ENCODE results near the gene FCGR1A. TPM values are rescaled to one million over a fixed set of nuclear protein-coding genes. Genes with fewer than 3 reads are reported as not detected.
"Not testable (repeated sequence)": the region's sequence is repeated elsewhere in the genome, so short reads cannot be mapped to it uniquely, and the experiment has no call there.

Gene FCGR1A
- polyA plus RNA-seq, 3 donors: 1.9 to 2.5 (median 2.0) TPM

DNA sequence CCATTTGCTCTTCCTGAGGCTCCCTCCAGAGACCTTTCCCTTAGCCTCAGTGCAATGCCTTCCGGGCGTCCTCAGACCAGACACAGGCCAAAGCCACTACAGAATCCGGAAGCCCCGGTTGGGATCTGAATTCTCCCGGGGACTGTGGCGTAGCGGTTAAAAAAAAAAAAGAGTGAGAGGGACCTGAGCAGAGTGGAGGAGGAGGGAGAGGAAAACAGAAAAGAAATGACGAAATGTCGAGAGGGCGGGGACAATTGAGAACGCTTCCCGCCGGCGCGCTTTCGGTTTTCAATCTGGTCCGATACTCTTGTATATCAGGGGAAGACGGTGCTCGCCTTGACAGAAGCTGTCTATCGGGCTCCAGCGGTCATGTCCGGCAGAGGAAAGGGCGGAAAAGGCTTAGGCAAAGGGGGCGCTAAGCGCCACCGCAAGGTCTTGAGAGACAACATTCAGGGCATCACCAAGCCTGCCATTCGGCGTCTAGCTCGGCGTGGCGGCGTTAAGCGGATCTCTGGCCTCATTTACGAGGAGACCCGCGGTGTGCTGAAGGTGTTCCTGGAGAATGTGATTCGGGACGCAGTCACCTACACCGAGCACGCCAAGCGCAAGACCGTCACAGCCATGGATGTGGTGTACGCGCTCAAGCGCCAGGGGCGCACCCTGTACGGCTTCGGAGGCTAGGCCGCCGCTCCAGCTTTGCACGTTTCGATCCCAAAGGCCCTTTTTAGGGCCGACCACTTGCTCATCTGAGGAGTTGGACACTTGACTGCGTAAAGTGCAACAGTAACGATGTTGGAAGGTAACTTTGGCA lies 50.0 kb downstream of the FCGR1A start:
- DNase-seq: not testable (repeated sequence)

DNA sequence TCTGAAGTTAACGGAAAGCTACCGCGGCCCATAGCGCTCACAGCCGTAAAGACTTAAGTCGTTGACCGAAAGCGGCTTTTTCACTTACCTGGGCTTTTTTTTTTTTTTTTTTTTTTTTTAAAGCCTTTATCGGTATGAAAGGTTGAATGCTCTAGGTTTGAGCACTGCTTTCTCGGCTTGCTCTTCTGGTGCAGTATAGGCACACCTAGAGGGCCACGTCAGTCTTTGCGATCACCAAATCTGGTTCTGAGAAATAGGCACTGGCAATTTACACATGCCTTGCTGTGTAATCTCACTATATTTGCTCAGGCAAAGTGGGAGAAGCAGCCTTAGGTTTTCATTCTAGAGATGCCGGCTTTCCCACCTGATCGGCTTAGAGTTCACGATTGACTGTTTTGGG lies 50.6 kb downstream of the FCGR1A start:
- not testable (repeated sequence) for DNase-seq

DNA sequence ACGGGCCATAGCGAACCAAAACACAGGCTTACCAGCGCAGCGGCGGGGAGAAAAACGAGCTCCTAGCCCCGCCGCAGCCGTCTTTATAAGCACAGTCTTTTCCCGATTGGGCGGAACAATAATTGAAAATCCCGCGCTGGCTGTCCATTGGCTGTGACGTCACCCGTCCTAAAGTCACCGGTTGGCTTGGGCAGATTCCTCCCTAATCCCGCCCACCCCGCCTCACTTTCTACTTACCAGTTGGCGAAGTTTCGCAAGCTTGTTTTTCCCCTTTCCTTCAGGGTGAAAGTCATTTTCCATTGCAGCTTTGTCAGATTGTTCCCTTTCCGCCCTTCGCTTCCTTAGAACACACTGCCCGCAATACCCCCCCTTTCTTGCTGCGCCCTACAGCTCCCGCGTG lies 58.7 kb downstream of the FCGR1A start:
- not testable (repeated sequence) for DNase-seq

Other genes with a start within 250 kb of the FCGR1A start
- gene PPIAL4C, start 198.8 kb upstream of the FCGR1A start, polyA plus RNA-seq (ENCODE audit: insufficient read length in 3 of 3): not detected
- 10 to 100 TPM; 22.0 to 29.8 (median 27.7) TPM for gene BOLA1, start 116.9 kb downstream of the FCGR1A start, polyA plus RNA-seq (ENCODE audit: insufficient read length in 3 of 3)
- 1 to 10 TPM; 7.5 to 8.2 (median 8.2) TPM for gene SV2A, start 135.2 kb downstream of the FCGR1A start, polyA plus RNA-seq (ENCODE audit: insufficient read length in 3 of 3)
- 10 to 100 TPM; 76.5 to 89.7 (median 82.8) TPM for gene SF3B4, start 145.1 kb downstream of the FCGR1A start, polyA plus RNA-seq (ENCODE audit: insufficient read length in 3 of 3)
- 10 to 100 TPM; 26.7 to 35.8 (median 31.0) TPM for gene MTMR11, start 154.2 kb downstream of the FCGR1A start, polyA plus RNA-seq (ENCODE audit: insufficient read length in 3 of 3)
- 10 to 100 TPM; 15.3 to 22.7 (median 17.8) TPM for gene OTUD7B, start 228.0 kb downstream of the FCGR1A start, polyA plus RNA-seq (ENCODE audit: insufficient read length in 3 of 3)

Data from renal pelvis (tissue), 4 donors.